ENCODE data around the gene AKAP13.

The AKAP13 gene

DNA sequence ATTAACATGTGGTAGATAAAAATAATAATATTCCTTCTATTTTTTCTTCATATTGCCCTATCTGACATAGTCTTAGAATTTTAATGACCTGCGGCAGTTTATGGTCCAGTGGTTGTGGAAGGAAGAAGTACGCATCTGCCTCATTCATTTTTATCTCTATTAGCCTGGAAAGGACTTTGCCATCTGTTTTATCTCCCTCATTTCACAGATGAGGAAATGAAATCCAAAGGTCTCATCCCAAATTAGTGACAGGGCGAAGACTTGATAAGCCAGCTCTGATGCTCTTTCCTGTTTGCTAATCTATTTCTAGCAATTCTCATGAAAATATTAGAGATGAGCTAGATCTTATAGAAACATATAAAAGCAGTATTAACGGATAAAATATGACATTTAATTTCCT lies 301.0 kb downstream of the AKAP13 start:
- WGBS (ENCODE audit: insufficient coverage, insufficient read length) = no CpG with 5 or more reads among the region's 4 CpGs
- no peaks in the 10 kb centered on the region for H3K36me3 ChIP-seq (ENCODE audit: control insufficient read depth, insufficient read depth, low read length)

GRCh38 chr15:85684174-85684710 lies 303.8 kb downstream of the AKAP13 start:
- no peaks in the 10 kb centered on the region for H3K9me3 ChIP-seq (ENCODE audit: control insufficient read depth, insufficient read depth, low read length)
- H3K4me1 ChIP-seq (ENCODE audit: control insufficient read depth, insufficient read depth, low read length) = no peaks in the 10 kb centered on the region
- no peaks in the 10 kb centered on the region for H3K27me3 ChIP-seq (ENCODE audit: control insufficient read depth, insufficient read depth, low read length)
- WGBS (ENCODE audit: insufficient coverage, insufficient read length) = no CpG with 5 or more reads among the region's 6 CpGs
- H3K36me3 ChIP-seq (ENCODE audit: control insufficient read depth, insufficient read depth, low read length) = no peaks in the 10 kb centered on the region
- H3K4me3 ChIP-seq (ENCODE audit: low read length) = no peak overlapping the region
- H3K27ac ChIP-seq (ENCODE audit: low read length) = no peak overlapping the region
- DNase-seq (ENCODE audit: low read depth, low spot score) = no peak

More for the DNA sequence above, 301.0 kb downstream of the AKAP13 start:
- no peaks in the 10 kb centered on the region for H3K4me1 ChIP-seq (ENCODE audit: control insufficient read depth, insufficient read depth, low read length)
- no peak for DNase-seq (ENCODE audit: low read depth, low spot score)
- no peak overlapping the region for H3K27ac ChIP-seq (ENCODE audit: low read length)
- H3K27me3 ChIP-seq (ENCODE audit: control insufficient read depth, insufficient read depth, low read length) = no peaks in the 10 kb centered on the region
- no peak overlapping the region for H3K4me3 ChIP-seq (ENCODE audit: low read length)
- H3K9me3 ChIP-seq (ENCODE audit: control insufficient read depth, insufficient read depth, low read length) = no peaks in the 10 kb centered on the region

DNA sequence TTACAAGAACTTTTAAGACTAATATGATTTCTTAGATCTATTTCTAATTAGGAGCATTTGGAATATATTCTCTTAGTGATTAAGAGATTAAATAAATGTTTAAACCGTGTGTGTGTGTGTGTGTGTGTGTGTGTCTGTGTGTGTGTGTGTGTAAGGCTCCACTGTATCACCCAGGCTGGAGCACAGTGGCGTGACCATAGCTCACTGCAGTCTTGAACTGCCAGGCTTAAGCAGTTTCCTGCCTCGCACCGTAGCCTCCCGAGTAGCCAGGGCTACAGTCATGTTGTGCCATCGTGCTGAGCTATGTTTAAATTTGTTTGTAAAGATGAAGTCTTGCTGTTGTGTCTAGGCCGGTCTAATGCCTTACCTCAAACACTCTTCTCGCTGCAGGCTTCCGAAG lies 305.0 kb downstream of the AKAP13 start:
- Histone ChIP-seq H3K27me3 (ENCODE audit: control insufficient read depth, insufficient read depth, low read length) (no peaks in the 10 kb centered on the region), H3K4me3 (ENCODE audit: low read length) (no peak overlapping the region), H3K4me1 (ENCODE audit: control insufficient read depth, insufficient read depth, low read length) (no peaks in the 10 kb centered on the region), H3K27ac (ENCODE audit: low read length) (no peak overlapping the region), H3K36me3 (ENCODE audit: control insufficient read depth, insufficient read depth, low read length) (no peaks in the 10 kb centered on the region), H3K9me3 (ENCODE audit: control insufficient read depth, insufficient read depth, low read length) (no peaks in the 10 kb centered on the region)
- no peak for DNase-seq (ENCODE audit: low read depth, low spot score)
- no CpG with 5 or more reads among the region's 9 CpGs for WGBS (ENCODE audit: insufficient coverage, insufficient read length)

- H3K4me1 ChIP-seq (ENCODE audit: control insufficient read depth, insufficient read depth, low read length) = no peaks in the 10 kb centered on the region
- no CpG with 5 or more reads among the region's 2 CpGs for WGBS (ENCODE audit: insufficient coverage, insufficient read length)
Measured at GRCh38 chr15:85687329-85687728, 306.9 kb downstream of the AKAP13 start.

GRCh38 chr15:85688711-85689110 lies 308.3 kb downstream of the AKAP13 start:
- Histone ChIP-seq H3K9me3 (ENCODE audit: control insufficient read depth, insufficient read depth, low read length) (no peaks in the 10 kb centered on the region), H3K4me3 (ENCODE audit: low read length) (no peak overlapping the region), H3K36me3 (ENCODE audit: control insufficient read depth, insufficient read depth, low read length) (no peaks in the 10 kb centered on the region), H3K4me1 (ENCODE audit: control insufficient read depth, insufficient read depth, low read length) (no peaks in the 10 kb centered on the region), H3K27ac (ENCODE audit: low read length) (no peak overlapping the region), H3K27me3 (ENCODE audit: control insufficient read depth, insufficient read depth, low read length) (no peaks in the 10 kb centered on the region)
- 100% methylated on average over 1 of the region's 3 CpGs for WGBS (ENCODE audit: insufficient coverage, insufficient read length)
- DNase-seq (ENCODE audit: low read depth, low spot score) = no peak

More at GRCh38 chr15:85687329-85687728, 306.9 kb downstream of the AKAP13 start:
- Histone ChIP-seq H3K9me3 (ENCODE audit: control insufficient read depth, insufficient read depth, low read length) (no peaks in the 10 kb centered on the region), H3K27me3 (ENCODE audit: control insufficient read depth, insufficient read depth, low read length) (no peaks in the 10 kb centered on the region), H3K4me3 (ENCODE audit: low read length) (no peak overlapping the region), H3K36me3 (ENCODE audit: control insufficient read depth, insufficient read depth, low read length) (no peaks in the 10 kb centered on the region), H3K27ac (ENCODE audit: low read length) (no peak overlapping the region)
- no peak for DNase-seq (ENCODE audit: low read depth, low spot score)

GRCh38 chr15:85689729-85690128 lies 309.3 kb downstream of the AKAP13 start:
- Histone ChIP-seq H3K9me3 (ENCODE audit: control insufficient read depth, insufficient read depth, low read length) (no peaks in the 10 kb centered on the region), H3K27ac (ENCODE audit: low read length) (no peak overlapping the region), H3K4me1 (ENCODE audit: control insufficient read depth, insufficient read depth, low read length) (no peaks in the 10 kb centered on the region), H3K27me3 (ENCODE audit: control insufficient read depth, insufficient read depth, low read length) (no peaks in the 10 kb centered on the region), H3K36me3 (ENCODE audit: control insufficient read depth, insufficient read depth, low read length) (no peaks in the 10 kb centered on the region), H3K4me3 (ENCODE audit: low read length) (no peak overlapping the region)
- WGBS (ENCODE audit: insufficient coverage, insufficient read length) = no CpG with 5 or more reads among the region's 9 CpGs
- peak; percentile 20 for DNase-seq (ENCODE audit: low read depth, low spot score)

DNA sequence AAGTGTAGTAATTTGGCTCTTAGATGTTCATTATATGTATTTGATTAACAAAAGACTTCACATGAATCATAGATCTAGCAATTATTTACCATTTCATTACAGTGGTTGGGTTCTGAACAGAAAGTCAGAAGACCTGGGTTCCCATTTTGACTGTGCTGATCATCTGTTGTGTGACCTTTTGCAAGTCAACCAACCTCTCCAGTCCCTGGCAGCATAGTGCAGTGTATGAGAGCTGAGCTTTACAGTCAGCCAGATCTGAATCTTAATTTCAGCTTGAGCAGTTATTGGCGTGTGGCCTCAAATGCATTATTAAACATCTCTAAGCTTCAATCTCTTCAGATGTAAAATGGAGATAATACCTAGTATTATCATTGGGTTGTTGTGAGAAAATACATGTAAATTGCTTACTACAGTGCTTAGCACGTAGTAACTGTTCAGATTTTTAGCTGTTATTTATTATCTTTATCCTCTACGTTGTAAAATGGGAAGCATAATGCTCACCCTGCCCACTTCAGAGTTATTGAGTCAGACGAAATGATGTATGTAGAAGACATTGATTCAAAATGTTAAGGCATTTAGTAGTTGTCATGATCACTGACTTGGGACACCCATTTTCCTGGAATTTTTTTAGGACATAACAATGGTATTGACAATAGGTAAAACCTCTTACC lies 310.3 kb downstream of the AKAP13 start:
- no peaks in the 10 kb centered on the region for H3K9me3 ChIP-seq (ENCODE audit: control insufficient read depth, insufficient read depth, low read length)
- WGBS (ENCODE audit: insufficient coverage, insufficient read length) = no CpG with 5 or more reads among the region's 4 CpGs
- H3K4me1 ChIP-seq (ENCODE audit: control insufficient read depth, insufficient read depth, low read length) = no peaks in the 10 kb centered on the region
- no peaks in the 10 kb centered on the region for H3K36me3 ChIP-seq (ENCODE audit: control insufficient read depth, insufficient read depth, low read length)
- H3K27ac ChIP-seq (ENCODE audit: low read length) = no peak overlapping the region
- H3K27me3 ChIP-seq (ENCODE audit: control insufficient read depth, insufficient read depth, low read length) = no peaks in the 10 kb centered on the region
- H3K4me3 ChIP-seq (ENCODE audit: low read length) = no peak overlapping the region
- no peak for DNase-seq (ENCODE audit: low read depth, low spot score)

- no peaks in the 10 kb centered on the region for H3K9me3 ChIP-seq (ENCODE audit: control insufficient read depth, insufficient read depth, low read length)
- H3K4me3 ChIP-seq (ENCODE audit: low read length) = no peak overlapping the region
- H3K36me3 ChIP-seq (ENCODE audit: control insufficient read depth, insufficient read depth, low read length) = no peaks in the 10 kb centered on the region
- H3K4me1 ChIP-seq (ENCODE audit: control insufficient read depth, insufficient read depth, low read length) = no peaks in the 10 kb centered on the region
- no CpG with 5 or more reads among the region's 6 CpGs for WGBS (ENCODE audit: insufficient coverage, insufficient read length)
- DNase-seq (ENCODE audit: low read depth, low spot score) = no peak
- H3K27ac ChIP-seq (ENCODE audit: low read length) = no peak overlapping the region
- H3K27me3 ChIP-seq (ENCODE audit: control insufficient read depth, insufficient read depth, low read length) = no peaks in the 10 kb centered on the region
Measured at GRCh38 chr15:85691350-85692240, 311.2 kb downstream of the AKAP13 start.

GRCh38 chr15:85692321-85692720 lies 311.9 kb downstream of the AKAP13 start:
- no peaks in the 10 kb centered on the region for H3K36me3 ChIP-seq (ENCODE audit: control insufficient read depth, insufficient read depth, low read length)
- no peak overlapping the region for H3K4me3 ChIP-seq (ENCODE audit: low read length)
- WGBS (ENCODE audit: insufficient coverage, insufficient read length) = no CpG with 5 or more reads among the region's 6 CpGs
- H3K4me1 ChIP-seq (ENCODE audit: control insufficient read depth, insufficient read depth, low read length) = no peaks in the 10 kb centered on the region
- H3K9me3 ChIP-seq (ENCODE audit: control insufficient read depth, insufficient read depth, low read length) = no peaks in the 10 kb centered on the region
- H3K27ac ChIP-seq (ENCODE audit: low read length) = no peak overlapping the region
- no peak for DNase-seq (ENCODE audit: low read depth, low spot score)
- no peaks in the 10 kb centered on the region for H3K27me3 ChIP-seq (ENCODE audit: control insufficient read depth, insufficient read depth, low read length)

DNA sequence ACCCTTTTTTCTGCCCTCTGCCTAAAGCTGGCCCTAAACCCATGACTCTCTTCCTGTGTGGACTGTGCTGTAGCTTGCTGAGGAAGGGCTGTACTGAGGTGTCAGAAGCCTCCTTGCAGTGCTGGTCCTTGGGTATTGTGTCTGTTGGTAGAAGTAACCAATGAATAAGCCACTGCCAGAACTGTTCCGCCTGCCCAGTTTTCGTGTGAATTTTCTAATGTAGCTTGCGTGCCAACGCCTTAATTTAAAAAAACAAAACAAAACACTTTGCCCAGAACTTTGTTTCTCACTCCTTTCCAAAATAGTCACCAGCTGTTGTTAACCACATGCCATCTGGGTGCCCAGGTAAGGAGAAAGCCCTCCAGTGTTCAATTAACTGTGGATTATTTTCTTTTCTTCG lies 312.5 kb downstream of the AKAP13 start:
- DNase-seq (ENCODE audit: low read depth, low spot score) = no peak
- no peak overlapping the region for H3K4me3 ChIP-seq (ENCODE audit: low read length)
- H3K9me3 ChIP-seq (ENCODE audit: control insufficient read depth, insufficient read depth, low read length) = no peaks in the 10 kb centered on the region
- WGBS (ENCODE audit: insufficient coverage, insufficient read length) = no CpG with 5 or more reads among the region's 5 CpGs
- no peaks in the 10 kb centered on the region for H3K4me1 ChIP-seq (ENCODE audit: control insufficient read depth, insufficient read depth, low read length)
- H3K36me3 ChIP-seq (ENCODE audit: control insufficient read depth, insufficient read depth, low read length) = no peaks in the 10 kb centered on the region
- H3K27me3 ChIP-seq (ENCODE audit: control insufficient read depth, insufficient read depth, low read length) = no peaks in the 10 kb centered on the region
- H3K27ac ChIP-seq (ENCODE audit: low read length) = no peak overlapping the region

Measured in iPS DF 6.9 (cell line).